ENCODE data around the gene LRFN2. TPM values are rescaled to one million over a fixed set of nuclear protein-coding genes. Genes with fewer than 3 reads are reported as not detected.

The LRFN2 gene
- total RNA-seq, 4 donors from 2014 or later: 0.14 to 0.34 TPM; not detected in 2

GRCh38 chr6:40419946-40420728 lies 167.0 kb downstream of the LRFN2 start:
- H3K27ac ChIP-seq: no peak overlapping the region
- intact Hi-C loops (cut with DNase I; ENCODE audit: low total_unique reads): no loop called here
- DNase-seq: no peak
- H3K27me3 ChIP-seq: no peaks in the 10 kb centered on the region
- no peak for TF ChIP-seq POLR2A (IDR thresholded peaks at IDR 0.05)
- no peak for TF ChIP-seq CTCF (IDR thresholded peaks at IDR 0.05)
- no peak overlapping the region for H3K4me3 ChIP-seq
- no peaks in the 10 kb centered on the region for H3K4me1 ChIP-seq
- H3K36me3 ChIP-seq: no peaks in the 10 kb centered on the region
- no peaks in the 10 kb centered on the region for H3K9me3 ChIP-seq

GRCh38 chr6:40419377-40419776 lies 167.8 kb downstream of the LRFN2 start:
- no peaks in the 10 kb centered on the region for H3K27me3 ChIP-seq
- no peak overlapping the region for H3K4me3 ChIP-seq
- no peak for TF ChIP-seq CTCF (IDR thresholded peaks at IDR 0.05)
- no peak for TF ChIP-seq POLR2A (IDR thresholded peaks at IDR 0.05)
- H3K9me3 ChIP-seq: no peaks in the 10 kb centered on the region
- no peaks in the 10 kb centered on the region for H3K36me3 ChIP-seq
- intact Hi-C loops (cut with DNase I; ENCODE audit: low total_unique reads): no loop called here
- DNase-seq: no peak
- H3K27ac ChIP-seq: no peak overlapping the region
- H3K4me1 ChIP-seq: no peaks in the 10 kb centered on the region

GRCh38 chr6:40417031-40417430 lies 170.1 kb downstream of the LRFN2 start:
- Histone ChIP-seq H3K27ac (no peak overlapping the region), H3K27me3 (no peaks in the 10 kb centered on the region), H3K4me3 (no peak overlapping the region), H3K9me3 (no peaks in the 10 kb centered on the region), H3K36me3 (no peaks in the 10 kb centered on the region), H3K4me1 (no peaks in the 10 kb centered on the region)
- no peak for DNase-seq
- TF ChIP-seq POLR2A (IDR thresholded peaks at IDR 0.05): no peak
- no peak for TF ChIP-seq CTCF (IDR thresholded peaks at IDR 0.05)
- intact Hi-C loops (cut with DNase I; ENCODE audit: low total_unique reads): no loop called here

- DNase-seq: no peak
- H3K27me3 ChIP-seq: no peaks in the 10 kb centered on the region
- no peak overlapping the region for H3K27ac ChIP-seq
- H3K36me3 ChIP-seq: no peaks in the 10 kb centered on the region
- H3K4me1 ChIP-seq: no peaks in the 10 kb centered on the region
- TF ChIP-seq CTCF (IDR thresholded peaks at IDR 0.05): no peak
- TF ChIP-seq POLR2A (IDR thresholded peaks at IDR 0.05): no peak
- H3K4me3 ChIP-seq: no peak overlapping the region
- intact Hi-C loops (cut with DNase I; ENCODE audit: low total_unique reads): no loop called here
- H3K9me3 ChIP-seq: no peaks in the 10 kb centered on the region
These were observed 172.5 kb downstream of the LRFN2 start for GRCh38 chr6:40414617-40415016.

GRCh38 chr6:40413239-40413638 lies 173.9 kb downstream of the LRFN2 start:
- intact Hi-C loops (cut with DNase I; ENCODE audit: low total_unique reads): no loop called here
- TF ChIP-seq POLR2A (IDR thresholded peaks at IDR 0.05): no peak
- TF ChIP-seq CTCF (IDR thresholded peaks at IDR 0.05): no peak
- H3K9me3 ChIP-seq: no peaks in the 10 kb centered on the region
- no peaks in the 10 kb centered on the region for H3K27me3 ChIP-seq
- no peaks in the 10 kb centered on the region for H3K4me1 ChIP-seq
- DNase-seq: no peak
- no peak overlapping the region for H3K4me3 ChIP-seq
- H3K27ac ChIP-seq: no peak overlapping the region
- H3K36me3 ChIP-seq: no peaks in the 10 kb centered on the region
